ENCODE results near the gene PCBP3.

GRCh38 chr21:45922648-45923047 is 279.1 kb downstream of the PCBP3 start:
- TF ChIP-seq CTCF (IDR thresholded peaks at IDR 0.05; ENCODE audit: borderline replicate concordance, extremely low read depth, low read length, poor library complexity, severe bottlenecking) = no peak
- TF ChIP-seq EZH2 (IDR thresholded peaks at IDR 0.05; ENCODE audit: borderline replicate concordance, low read depth, low read length, severe bottlenecking) = no peak
